Astrocyte (in vitro differentiated cells and primary cell): ENCODE data around the gene ZNF224. TPM values are rescaled to one million over a fixed set of nuclear protein-coding genes. Genes with fewer than 3 reads are reported as not detected.

Source experiments
- DNase-seq: peaks from one replicate; pipeline ENCODE4 v3.0.0-alpha.2; 2010; ENCODE audit warnings: low read depth
- FAIRE-seq: peaks from 2 replicates; lab custom pipeline; 2011; peaks lifted over from hg19 to GRCh38; lab: Jason Lieb, UNC
- H2AFZ ChIP-seq: 2 replicates; pipeline ENCODE4 v1.6.0; 2012; ENCODE audit warnings: low read depth, low read length, inconsistent platforms
- H3K27ac ChIP-seq: 2 replicates; pipeline ENCODE4 v1.5.1; 2011; ENCODE audit warnings: low read depth, low read length, inconsistent platforms
- H3K27me3 ChIP-seq: 2 replicates; pipeline ENCODE4 v1.6.0; 2011; ENCODE audit warnings: low read length, inconsistent platforms; ENCODE audit not compliant: insufficient read depth
- H3K36me3 ChIP-seq: 2 replicates; pipeline ENCODE4 v1.5.1; 2011; ENCODE audit warnings: low read length, inconsistent platforms; ENCODE audit not compliant: insufficient read depth
- H3K4me1 ChIP-seq: 2 replicates; pipeline ENCODE4 v1.5.1; 2011; ENCODE audit warnings: low read length, inconsistent platforms; ENCODE audit not compliant: insufficient read depth
- H3K4me2 ChIP-seq: 2 replicates; pipeline ENCODE4 v1.6.0; 2012; ENCODE audit warnings: low read length, inconsistent platforms
- H3K4me3 ChIP-seq: 2 replicates; pipeline ENCODE4 v1.5.1; 2011; ENCODE audit warnings: low read depth, mild to moderate bottlenecking, low read length, inconsistent platforms; ENCODE audit not compliant: insufficient read depth
- H3K79me2 ChIP-seq: 2 replicates; pipeline ENCODE4 v1.6.0; 2012; ENCODE audit warnings: mild to moderate bottlenecking, low read length, inconsistent platforms; ENCODE audit not compliant: insufficient read depth
- H3K9ac ChIP-seq: 2 replicates; pipeline ENCODE4 v1.6.0; 2012; ENCODE audit warnings: mild to moderate bottlenecking, low read length, inconsistent platforms
- H3K9me3 ChIP-seq: 2 replicates; pipeline ENCODE4 v1.5.1; 2012; ENCODE audit warnings: low read depth, mild to moderate bottlenecking, low read length, inconsistent platforms; ENCODE audit not compliant: insufficient read depth
- H4K20me1 ChIP-seq: 2 replicates; pipeline ENCODE4 v1.6.0; 2012; ENCODE audit warnings: low read length, inconsistent platforms; ENCODE audit not compliant: insufficient read depth
- H3K27ac Mint-ChIP-seq: one replicate; pipeline ENCODE4 v1.8.0; 2021; ENCODE audit warnings: mild to moderate bottlenecking, mixed read lengths; ENCODE audit not compliant: unreplicated experiment
- H3K27me3 Mint-ChIP-seq: one replicate; pipeline ENCODE4 v1.8.0; 2021; ENCODE audit warnings: low read depth, mixed read lengths; ENCODE audit not compliant: unreplicated experiment
- H3K36me3 Mint-ChIP-seq: one replicate; pipeline ENCODE4 v1.8.0; 2021; ENCODE audit warnings: low read depth, mixed read lengths; ENCODE audit not compliant: unreplicated experiment
- H3K4me1 Mint-ChIP-seq: one replicate; pipeline ENCODE4 v1.8.0; 2021; ENCODE audit warnings: low read depth, mixed read lengths; ENCODE audit not compliant: unreplicated experiment
- H3K4me3 Mint-ChIP-seq: one replicate; pipeline ENCODE4 v1.8.0; 2021; ENCODE audit warnings: mild to moderate bottlenecking, moderate library complexity, mixed read lengths; ENCODE audit not compliant: unreplicated experiment
- H3K9me3 Mint-ChIP-seq: one replicate; pipeline ENCODE4 v1.8.0; 2021; ENCODE audit warnings: mild to moderate bottlenecking, mixed read lengths; ENCODE audit not compliant: unreplicated experiment
- EZH2 ChIP-seq: IDR thresholded peaks from 2 replicates; pipeline ENCODE4 v1.6.1; 2012; ENCODE audit warnings: mild to moderate bottlenecking, low read length, inconsistent platforms; ENCODE audit not compliant: insufficient read depth
- total RNA-seq: library from RNA; stranded (reverse); gene quantifications from 2 replicates; pipeline ENCODE4 v1.2.1, GENCODE V29; 2021
- TF ChIP-seq, protein P1 (sequence below): IDR thresholded peaks from 2 replicates; pipeline ENCODE4 v1.5.1; 2011; ENCODE audit warnings: low read depth, mild to moderate bottlenecking, inconsistent platforms, low read length, moderate library complexity; ENCODE audit not compliant: insufficient read depth

The ZNF224 gene
- total RNA-seq, 1 donor from 2014 or later = 25.2 TPM

DNA sequence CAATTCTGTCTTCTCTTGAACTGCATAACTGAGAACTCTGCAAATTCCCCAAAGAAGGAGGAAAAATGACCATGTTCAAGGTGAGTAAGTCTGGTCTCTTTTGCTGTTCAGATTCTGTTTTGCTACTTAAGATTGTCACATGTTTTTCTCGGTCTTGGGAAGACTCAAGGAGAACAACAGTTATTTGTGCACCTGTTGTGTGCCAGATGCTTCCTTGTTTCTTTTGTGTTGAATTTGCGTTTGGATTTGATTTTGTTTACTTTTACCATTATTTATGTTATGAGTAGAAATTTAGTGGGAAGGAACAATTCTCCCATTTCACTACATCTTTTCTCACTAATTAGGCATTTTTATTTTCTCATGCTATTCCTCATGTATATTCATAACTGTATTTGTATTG lies 17.8 kb upstream of the ZNF224 start:
- Histone ChIP-seq H2AFZ (no peak overlapping the region), H3K9me3 (no peaks in the 10 kb centered on the region), H3K4me2 (no peak overlapping the region), H3K36me3 (no peaks in the 10 kb centered on the region), H3K79me2 (peaks cover 4% of the 10 kb centered on the region), H3K9ac (no peak overlapping the region), H3K4me1 (no peaks in the 10 kb centered on the region), H3K4me3 (no peak overlapping the region), H4K20me1 (no peaks in the 10 kb centered on the region), H3K27ac (no peak overlapping the region), H3K27me3 (no peaks in the 10 kb centered on the region)
- Mint-ChIP-seq H3K36me3 (peaks cover 10% of the 10 kb centered on the region), H3K27me3 (no peaks in the 10 kb centered on the region), H3K4me1 (peaks cover 4% of the 10 kb centered on the region), H3K9me3 (peaks cover 3% of the 10 kb centered on the region), H3K27ac (no peak overlapping the region), H3K4me3 (no peak overlapping the region)
- DNase-seq (no peak), FAIRE-seq (no peak)
- no peak for TF ChIP-seq EZH2
- TF ChIP-seq, protein P1, sequence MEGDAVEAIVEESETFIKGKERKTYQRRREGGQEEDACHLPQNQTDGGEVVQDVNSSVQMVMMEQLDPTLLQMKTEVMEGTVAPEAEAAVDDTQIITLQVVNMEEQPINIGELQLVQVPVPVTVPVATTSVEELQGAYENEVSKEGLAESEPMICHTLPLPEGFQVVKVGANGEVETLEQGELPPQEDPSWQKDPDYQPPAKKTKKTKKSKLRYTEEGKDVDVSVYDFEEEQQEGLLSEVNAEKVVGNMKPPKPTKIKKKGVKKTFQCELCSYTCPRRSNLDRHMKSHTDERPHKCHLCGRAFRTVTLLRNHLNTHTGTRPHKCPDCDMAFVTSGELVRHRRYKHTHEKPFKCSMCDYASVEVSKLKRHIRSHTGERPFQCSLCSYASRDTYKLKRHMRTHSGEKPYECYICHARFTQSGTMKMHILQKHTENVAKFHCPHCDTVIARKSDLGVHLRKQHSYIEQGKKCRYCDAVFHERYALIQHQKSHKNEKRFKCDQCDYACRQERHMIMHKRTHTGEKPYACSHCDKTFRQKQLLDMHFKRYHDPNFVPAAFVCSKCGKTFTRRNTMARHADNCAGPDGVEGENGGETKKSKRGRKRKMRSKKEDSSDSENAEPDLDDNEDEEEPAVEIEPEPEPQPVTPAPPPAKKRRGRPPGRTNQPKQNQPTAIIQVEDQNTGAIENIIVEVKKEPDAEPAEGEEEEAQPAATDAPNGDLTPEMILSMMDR = no peak

DNA sequence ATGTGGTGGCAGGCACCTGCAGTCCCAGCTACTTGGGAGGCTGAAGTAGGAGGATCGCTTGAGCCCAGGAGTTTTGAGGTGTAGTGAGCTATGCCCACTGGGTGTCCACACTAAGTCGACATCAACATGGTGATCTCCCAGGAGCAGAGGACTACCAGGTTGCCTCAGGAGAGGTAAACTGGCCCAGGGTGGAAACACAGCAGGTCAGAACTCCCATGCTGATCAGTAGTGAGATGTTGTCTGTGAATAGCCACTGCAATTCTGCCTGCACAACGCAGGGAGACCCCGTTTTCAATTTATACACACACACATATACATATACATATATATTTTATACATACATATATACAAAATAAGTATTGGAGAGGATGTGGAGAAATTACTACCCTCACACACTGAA lies 2.1 kb upstream of the ZNF224 start:
- Mint-ChIP-seq H3K27ac (no peak overlapping the region), H3K4me3 (no peak overlapping the region), H3K27me3 (no peaks in the 10 kb centered on the region), H3K9me3 (no peaks in the 10 kb centered on the region), H3K4me1 (peaks cover 3% of the 10 kb centered on the region), H3K36me3 (peaks cover 4% of the 10 kb centered on the region)
- Histone ChIP-seq H3K79me2 (peaks cover 26% of the 10 kb centered on the region), H2AFZ (no peak overlapping the region), H3K9ac (no peak overlapping the region), H3K4me2 (no peak overlapping the region), H3K27me3 (no peaks in the 10 kb centered on the region), H4K20me1 (no peaks in the 10 kb centered on the region), H3K9me3 (no peaks in the 10 kb centered on the region), H3K4me1 (no peaks in the 10 kb centered on the region), H3K36me3 (no peaks in the 10 kb centered on the region), H3K4me3 (no peak overlapping the region), H3K27ac (no peak overlapping the region)
- DNase-seq (no peak), FAIRE-seq (no peak)
- no peak for TF ChIP-seq EZH2
- TF ChIP-seq, protein P1 = no peak

DNA sequence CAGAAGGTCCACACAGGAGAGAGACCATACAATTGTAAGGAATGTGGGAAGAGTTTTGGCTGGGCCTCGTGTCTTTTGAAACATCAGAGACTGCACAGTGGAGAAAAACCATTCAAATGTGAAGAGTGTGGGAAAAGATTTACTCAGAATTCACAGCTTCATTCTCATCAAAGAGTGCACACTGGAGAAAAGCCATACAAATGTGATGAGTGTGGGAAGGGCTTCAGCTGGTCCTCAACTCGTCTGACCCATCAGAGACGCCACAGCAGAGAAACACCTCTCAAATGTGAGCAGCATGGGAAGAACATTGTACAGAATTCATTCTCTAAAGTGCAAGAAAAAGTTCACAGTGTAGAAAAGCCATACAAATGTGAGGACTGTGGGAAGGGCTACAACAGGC lies 13.6 kb downstream of the ZNF224 start:
- peaks cover 4% of the 10 kb centered on the region for H3K4me1 Mint-ChIP-seq
- H3K27me3 Mint-ChIP-seq = no peaks in the 10 kb centered on the region
- Histone ChIP-seq H3K27ac (no peak overlapping the region), H3K4me2 (no peak overlapping the region), H3K4me3 (no peak overlapping the region), H3K27me3 (no peaks in the 10 kb centered on the region), H3K4me1 (no peaks in the 10 kb centered on the region), H3K79me2 (no peaks in the 10 kb centered on the region), H3K9ac (no peak overlapping the region), H3K36me3 (peaks cover 30% of the 10 kb centered on the region), H2AFZ (no peak overlapping the region), H4K20me1 (no peaks in the 10 kb centered on the region), H3K9me3 (peaks cover 30% of the 10 kb centered on the region)
- TF ChIP-seq, protein P1 = no peak
- TF ChIP-seq EZH2 = no peak
- H3K27ac Mint-ChIP-seq = no peak overlapping the region
- FAIRE-seq (no peak), DNase-seq (no peak)
- peaks cover 45% of the 10 kb centered on the region for H3K36me3 Mint-ChIP-seq
- H3K4me3 Mint-ChIP-seq = no peak overlapping the region
- peaks cover 32% of the 10 kb centered on the region for H3K9me3 Mint-ChIP-seq
